Esophagus muscularis mucosa (tissue), 4 donors: ENCODE data around the gene GRK1. TPM values are rescaled to one million over a fixed set of nuclear protein-coding genes. Genes with fewer than 3 reads are reported as not detected.

ENCODE experiments used
- DNase-seq: peaks from one replicate; pipeline ENCODE4 v3.0.0-alpha.2; 2017; ENCODE audit errors: extremely low spot score
- H3K27ac ChIP-seq, 4 donors: fragments of 200-600 bp; sonication (generic); replicated peaks in 1 of 4; 1 replicate in 3 of 4; 2 replicates in 1 of 4; pipeline ENCODE4 v1.5.1; 2016 to 2019; ENCODE audit warnings: mild to moderate bottlenecking in 1 of 4
- H3K27me3 ChIP-seq, 4 donors: fragments of 200-600 bp; sonication (generic); one replicate each; pipeline versions ENCODE4 v1.5.1 to v1.6.0; 2016 to 2019
- H3K36me3 ChIP-seq, 4 donors: fragments of 200-600 bp; sonication (generic); one replicate each; pipeline ENCODE4 v1.5.1; 2016 to 2019
- H3K4me1 ChIP-seq, 4 donors: fragments of 200-600 bp; sonication (generic); one replicate each; pipeline ENCODE4 v1.5.1; 2016 to 2019
- H3K4me3 ChIP-seq, 4 donors: fragments of 200-600 bp; sonication (generic); 1 replicate in 2 of 4; 2 replicates in 2 of 4; pipeline ENCODE4 v1.5.1; 2016 to 2019; ENCODE audit warnings: mild to moderate bottlenecking in 4 of 4, moderate library complexity in 1 of 4
- H3K9me3 ChIP-seq, 4 donors: fragments of 200-600 bp; sonication (generic); 1 replicate in 3 of 4; 2 replicates in 1 of 4; pipeline ENCODE4 v1.5.1; 2016 to 2019
- EP300 ChIP-seq: sonication (generic); formaldehyde crosslinking; IDR thresholded peaks from one replicate; pipeline ENCODE4 v1.6.1; 2017; ENCODE audit warnings: antibody characterized with exemption
- POLR2A ChIP-seq: fragments of 450-650 bp; IDR thresholded peaks from one replicate; pipeline ENCODE4 v1.6.1; 2017; ENCODE audit warnings: antibody characterized with exemption, moderate library complexity, mild to moderate bottlenecking, low read depth
- POLR2AphosphoS5 ChIP-seq, 2 donors: sonication (generic); formaldehyde crosslinking; IDR thresholded peaks; one replicate each; pipeline ENCODE4 v1.6.1; 2017; ENCODE audit warnings: antibody characterized with exemption in 2 of 2
- WGBS: methylation state at CpG from one replicate; pipeline ENCODE4 v1.1.5; 2018; 5-methylcytosine and 5-hydroxymethylcytosine counted together
- intact Hi-C: fragments of 100-400 bp; cut with DNase I; formaldehyde crosslinking; loops from one replicate; pipeline ENCODE4 v1.15.1; 2023
- total RNA-seq, 4 donors: library from RNA; depleted of rRNA; stranded (reverse); fragments of >200 nt; gene quantifications; one replicate each; pipeline versions ENCODE4 v1.1.0 to v1.2.1, GENCODE V29; 2016
- TF ChIP-seq, protein P1 (sequence below), 3 experiments: fragments of 200-600 bp in 2 of 3; fragments of 450-650 bp in 1 of 3; sonication (generic) in 2 of 3; IDR thresholded peaks; one replicate each; pipeline ENCODE4 v1.5.1; 2017 to 2019; ENCODE audit warnings: antibody characterized with exemption in 3 of 3, mild to moderate bottlenecking in 2 of 3, moderate library complexity in 1 of 3

GRK1 gene
- total RNA-seq, 4 donors from 2014 or later: under 0.01 TPM; not detected in 3

DNA sequence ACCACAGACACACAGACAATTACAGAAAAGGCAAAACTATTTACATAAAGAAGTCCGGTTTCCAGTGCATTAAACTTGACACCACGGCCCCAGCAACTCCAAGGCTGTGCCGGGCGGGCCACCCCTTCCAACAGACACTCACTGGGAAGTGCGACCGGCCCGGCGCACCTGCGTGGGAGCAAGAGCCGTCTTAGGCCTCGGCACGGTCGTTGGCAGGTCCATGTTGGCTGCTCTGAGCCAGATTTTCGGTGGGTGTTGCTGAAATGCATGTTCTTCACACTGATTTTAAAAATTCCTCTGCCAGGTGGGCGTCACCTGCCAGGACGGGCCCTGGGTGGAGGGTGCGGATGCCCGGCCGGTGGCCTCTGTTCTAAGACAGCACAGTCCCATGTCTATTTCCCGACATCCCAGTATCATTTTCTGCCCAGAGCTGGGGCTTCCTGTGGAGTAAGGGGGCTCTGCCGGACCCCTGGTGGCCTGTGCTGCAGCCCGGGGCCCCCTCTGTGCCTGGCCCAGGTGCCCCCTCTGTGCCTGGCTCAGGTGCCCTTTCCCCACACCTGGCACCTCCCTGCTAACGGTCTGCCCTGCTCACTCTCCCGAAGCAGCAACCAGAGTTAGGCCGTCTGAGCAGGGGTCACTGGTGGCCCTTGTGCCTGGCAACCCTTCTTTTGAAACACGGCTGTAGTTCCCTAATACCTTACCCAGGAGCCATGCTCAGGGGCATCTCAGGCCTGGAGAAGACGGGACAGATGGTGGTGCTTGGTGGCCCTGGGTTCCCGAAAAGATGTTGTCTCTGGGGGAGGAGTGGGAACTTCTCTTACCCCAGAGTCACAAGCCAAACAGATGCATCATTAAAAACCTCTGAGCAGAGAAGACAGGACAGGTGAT is 101.2 kb downstream of the GRK1 start:
- H3K36me3 ChIP-seq: peaks cover 0 to 25% (median 3%) of the 10 kb centered on the region in 4 donors
- DNase-seq: no peak
- 90% methylated on average over 18 of the region's 28 CpGs for WGBS
- intact Hi-C loops: no loop called here
- H3K9me3 ChIP-seq: no peaks in the 10 kb centered on the region
- H3K27ac ChIP-seq: no peak overlapping the region
- H3K27me3 ChIP-seq: no peaks in the 10 kb centered on the region
- H3K4me3 ChIP-seq: no peak overlapping the region
- TF ChIP-seq POLR2A (no peak), EP300 (no peak), POLR2AphosphoS5 (IDR thresholded peaks at IDR 0.05) (no peak)
- TF ChIP-seq, protein P1, sequence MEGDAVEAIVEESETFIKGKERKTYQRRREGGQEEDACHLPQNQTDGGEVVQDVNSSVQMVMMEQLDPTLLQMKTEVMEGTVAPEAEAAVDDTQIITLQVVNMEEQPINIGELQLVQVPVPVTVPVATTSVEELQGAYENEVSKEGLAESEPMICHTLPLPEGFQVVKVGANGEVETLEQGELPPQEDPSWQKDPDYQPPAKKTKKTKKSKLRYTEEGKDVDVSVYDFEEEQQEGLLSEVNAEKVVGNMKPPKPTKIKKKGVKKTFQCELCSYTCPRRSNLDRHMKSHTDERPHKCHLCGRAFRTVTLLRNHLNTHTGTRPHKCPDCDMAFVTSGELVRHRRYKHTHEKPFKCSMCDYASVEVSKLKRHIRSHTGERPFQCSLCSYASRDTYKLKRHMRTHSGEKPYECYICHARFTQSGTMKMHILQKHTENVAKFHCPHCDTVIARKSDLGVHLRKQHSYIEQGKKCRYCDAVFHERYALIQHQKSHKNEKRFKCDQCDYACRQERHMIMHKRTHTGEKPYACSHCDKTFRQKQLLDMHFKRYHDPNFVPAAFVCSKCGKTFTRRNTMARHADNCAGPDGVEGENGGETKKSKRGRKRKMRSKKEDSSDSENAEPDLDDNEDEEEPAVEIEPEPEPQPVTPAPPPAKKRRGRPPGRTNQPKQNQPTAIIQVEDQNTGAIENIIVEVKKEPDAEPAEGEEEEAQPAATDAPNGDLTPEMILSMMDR (IDR thresholded peaks at IDR 0.05): no peak
- H3K4me1 ChIP-seq: no peaks in the 10 kb centered on the region

GRCh38 chr13:113769106-113769505 is 102.1 kb downstream of the GRK1 start:
- Histone ChIP-seq H3K4me3 (no peak overlapping the region), H3K9me3 (no peaks in the 10 kb centered on the region), H3K27ac (no peak overlapping the region), H3K27me3 (no peaks in the 10 kb centered on the region), H3K36me3 (peaks cover 0 to 25% (median 3%) of the 10 kb centered on the region in 4 donors), H3K4me1 (no peaks in the 10 kb centered on the region)
- WGBS: 91% methylated on average over 5 of the region's 5 CpGs
- DNase-seq: no peak
- TF ChIP-seq POLR2AphosphoS5 (IDR thresholded peaks at IDR 0.05) (no peak), POLR2A (no peak), EP300 (no peak)
- TF ChIP-seq, protein P1 (IDR thresholded peaks at IDR 0.05): no peak
- intact Hi-C loops: no loop called here

DNA sequence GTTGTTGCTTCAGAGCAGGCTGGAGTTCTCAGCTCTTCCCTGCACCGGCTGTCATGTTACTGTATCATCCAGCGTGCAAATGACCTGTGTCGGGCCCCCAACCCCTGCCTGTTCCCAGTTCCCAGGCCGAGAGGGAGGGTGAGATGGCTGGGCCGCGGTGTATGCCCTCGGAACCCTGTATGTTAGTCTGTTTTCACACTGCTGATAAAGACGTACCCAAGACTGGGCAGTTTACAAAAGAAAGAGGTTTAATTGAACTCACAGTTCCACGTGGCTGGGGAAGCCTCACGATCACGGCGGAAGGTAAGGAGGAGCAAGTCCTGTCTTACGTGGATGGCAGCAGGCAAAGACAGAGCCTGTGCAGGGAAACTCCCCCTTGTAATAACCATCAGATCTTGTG is 102.9 kb downstream of the GRK1 start:
- TF ChIP-seq, protein P1 (IDR thresholded peaks at IDR 0.05): no peak
- TF ChIP-seq EP300: no peak
- no peak for TF ChIP-seq POLR2AphosphoS5 (IDR thresholded peaks at IDR 0.05)
- no peak for TF ChIP-seq POLR2A
- intact Hi-C loops: no loop called here
- no peaks in the 10 kb centered on the region for H3K4me1 ChIP-seq
- DNase-seq: no peak
- H3K27me3 ChIP-seq: no peaks in the 10 kb centered on the region
- no peak overlapping the region for H3K4me3 ChIP-seq
- peaks cover 0 to 25% (median 3%) of the 10 kb centered on the region in 4 donors for H3K36me3 ChIP-seq
- H3K9me3 ChIP-seq: no peaks in the 10 kb centered on the region
- no peak overlapping the region for H3K27ac ChIP-seq
- 87% methylated on average over 13 of the region's 13 CpGs for WGBS

- Histone ChIP-seq H3K36me3 (peaks cover 0 to 25% (median 3%) of the 10 kb centered on the region in 4 donors), H3K27me3 (peaks cover 0 to 5% (median 2%) of the 10 kb centered on the region in 4 donors), H3K4me1 (no peaks in the 10 kb centered on the region), H3K4me3 (no peak overlapping the region), H3K9me3 (no peaks in the 10 kb centered on the region), H3K27ac (no peak overlapping the region)
- TF ChIP-seq EP300: no peak
- TF ChIP-seq, protein P1 (IDR thresholded peaks at IDR 0.05): no peak
- TF ChIP-seq POLR2A: no peak
- TF ChIP-seq POLR2AphosphoS5 (IDR thresholded peaks at IDR 0.05): no peak
- intact Hi-C loops: no loop called here
- WGBS: 92% methylated on average over 7 of the region's 8 CpGs
- DNase-seq: no peak
Measured at GRCh38 chr13:113770441-113770840, 103.4 kb downstream of the GRK1 start.
